PFSK-1 (cell line): Measurements from ENCODE around the gene TIAM1.

Experiments used
- FOXP2 ChIP-seq: optimal IDR thresholded peaks from 2 replicates; pipeline ENCODE3; 2011; ENCODE audit warnings: borderline replicate concordance, control low read depth, inconsistent platforms; ENCODE audit not compliant: insufficient read depth; ENCODE audit errors: extremely low read length, extremely low read depth
- POLR2AphosphoS5 ChIP-seq: IDR thresholded peaks from 2 replicates; pipeline ENCODE4 v1.6.1; 2012; ENCODE audit warnings: low read depth, mild to moderate bottlenecking, control low read depth, low read length, moderate library complexity
- REST ChIP-seq, 2 experiments: IDR thresholded peaks; 2 replicates each; pipeline versions ENCODE4 v1.6.1 to v1.8.0; 2011 to 2012; ENCODE audit warnings: low read depth in 2 of 2, low read length in 2 of 2, control low read depth in 1 of 2, inconsistent platforms in 1 of 2, mild to moderate bottlenecking in 1 of 2, moderate library complexity in 1 of 2; ENCODE audit not compliant: insufficient read depth in 1 of 2
- SIN3A ChIP-seq: IDR thresholded peaks from 2 replicates; pipeline ENCODE4 v1.6.1; 2012; ENCODE audit warnings: mild to moderate bottlenecking, low read length, moderate library complexity, borderline replicate concordance; ENCODE audit not compliant: insufficient read depth
- TAF1 ChIP-seq: IDR thresholded peaks from 2 replicates; pipeline ENCODE4 v1.6.1; 2012; ENCODE audit warnings: low read length, control low read depth, borderline replicate concordance; ENCODE audit not compliant: insufficient read depth

TIAM1 gene

DNA sequence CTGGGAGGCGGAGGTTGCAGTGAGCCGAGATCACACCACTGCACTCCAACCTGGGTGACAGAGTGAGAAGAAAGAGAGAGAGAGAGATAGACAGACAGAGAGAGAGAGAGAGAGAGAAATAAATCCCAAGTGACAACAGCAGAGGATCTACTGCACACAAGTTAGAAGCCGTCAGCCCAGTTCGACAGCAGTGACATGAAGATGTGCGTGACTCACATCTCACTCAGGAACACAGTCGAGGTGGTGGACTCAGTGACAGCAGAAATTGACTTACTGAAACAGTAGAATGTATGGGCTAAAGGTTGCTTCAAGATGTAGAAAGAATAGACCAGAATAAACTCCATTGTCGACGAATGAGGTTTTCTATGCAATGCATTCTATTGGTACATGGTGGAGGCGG is 228.8 kb downstream of the TIAM1 start:
- TF ChIP-seq SIN3A (no peak), TAF1 (no peak), FOXP2 (no peak), POLR2AphosphoS5 (no peak), REST (IDR thresholded peaks at IDR 0.05; ENCODE audit: insufficient read depth in 1 of 2, low read depth in 2 of 2, low read length in 2 of 2) (no peak)

DNA sequence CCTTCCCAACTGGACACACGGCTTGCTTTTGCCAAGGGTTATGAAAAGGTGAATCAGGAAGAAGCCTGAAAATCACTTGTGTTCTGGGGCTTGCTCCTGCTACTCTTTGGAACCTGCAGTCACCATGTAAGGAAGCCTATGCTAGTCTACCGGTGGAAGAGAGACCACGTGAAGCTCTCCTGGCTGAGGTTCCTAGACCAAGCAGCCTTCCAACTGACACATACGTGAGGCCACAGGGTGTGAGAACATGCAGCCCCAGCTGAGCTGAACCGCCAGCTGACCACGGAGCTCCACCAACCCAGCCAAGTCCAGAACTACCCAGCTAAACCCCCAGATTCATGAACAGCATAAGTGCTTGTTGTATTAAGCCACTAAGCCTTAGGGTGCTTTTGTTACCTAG is 233.0 kb downstream of the TIAM1 start:
- TF ChIP-seq TAF1: no peak
- TF ChIP-seq POLR2AphosphoS5: no peak
- no peak for TF ChIP-seq SIN3A
- TF ChIP-seq REST (IDR thresholded peaks at IDR 0.05; ENCODE audit: insufficient read depth in 1 of 2, low read depth in 2 of 2, low read length in 2 of 2): no peak
- no peak for TF ChIP-seq FOXP2

GRCh38 chr21:31110430-31110829 is 233.6 kb downstream of the TIAM1 start:
- no peak for TF ChIP-seq POLR2AphosphoS5
- TF ChIP-seq SIN3A: no peak
- no peak for TF ChIP-seq REST (IDR thresholded peaks at IDR 0.05; ENCODE audit: insufficient read depth in 1 of 2, low read depth in 2 of 2, low read length in 2 of 2)
- TF ChIP-seq FOXP2: no peak
- TF ChIP-seq TAF1: no peak

- no peak for TF ChIP-seq REST (IDR thresholded peaks at IDR 0.05; ENCODE audit: insufficient read depth in 1 of 2, low read depth in 2 of 2, low read length in 2 of 2)
- TF ChIP-seq TAF1: no peak
- TF ChIP-seq SIN3A: no peak
- no peak for TF ChIP-seq POLR2AphosphoS5
- TF ChIP-seq FOXP2: no peak
Measured at GRCh38 chr21:31107871-31108270, 236.2 kb downstream of the TIAM1 start.

DNA sequence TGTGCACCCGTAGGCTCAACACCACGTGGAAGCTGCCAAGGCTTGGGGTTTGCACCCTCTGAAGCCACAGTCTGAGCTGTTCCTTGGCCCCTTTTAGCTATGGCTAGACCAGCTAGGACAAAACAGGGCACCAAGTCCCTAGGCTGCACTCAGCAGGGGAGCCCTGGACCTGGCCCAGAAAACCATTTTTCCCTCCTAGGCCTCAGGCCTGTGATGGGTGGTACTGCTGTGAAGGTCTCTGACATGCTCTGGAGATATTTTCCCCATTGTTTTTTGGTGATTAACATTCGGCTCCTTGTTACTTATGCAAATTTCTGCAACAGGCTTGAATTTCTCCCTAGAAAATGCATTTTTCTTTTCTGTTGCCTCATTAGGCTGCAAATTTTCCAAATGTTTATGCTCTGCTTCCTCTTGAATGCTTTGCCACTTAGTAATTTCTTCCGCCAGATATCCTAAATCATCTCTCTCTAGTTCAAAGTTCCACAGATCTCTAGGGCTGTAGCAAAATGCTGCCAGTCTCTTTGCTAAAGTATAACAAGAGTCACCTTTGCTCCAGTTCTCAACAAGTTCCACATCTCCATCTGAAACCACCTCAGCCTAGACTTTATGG is 236.8 kb downstream of the TIAM1 start:
- no peak for TF ChIP-seq POLR2AphosphoS5
- no peak for TF ChIP-seq REST (IDR thresholded peaks at IDR 0.05; ENCODE audit: insufficient read depth in 1 of 2, low read depth in 2 of 2, low read length in 2 of 2)
- TF ChIP-seq TAF1: no peak
- TF ChIP-seq SIN3A: no peak
- TF ChIP-seq FOXP2: no peak
